Mesenchymal stem cell (in vitro differentiated cells and primary cell): ENCODE results near the gene GPR150.

Experiments used
- DNase-seq: peaks from one replicate; pipeline ENCODE4 v3.0.0-alpha.2; 2013
- H2AFZ ChIP-seq: one replicate; pipeline ENCODE4 v1.6.1; 2013; ENCODE audit warnings: low read depth, mild to moderate bottlenecking, control low read depth, inconsistent platforms, low read length, moderate library complexity
- H2AK5ac ChIP-seq: 2 replicates; pipeline ENCODE4 v1.6.1; 2013; ENCODE audit warnings: low read length, moderate library complexity, mild to moderate bottlenecking, inconsistent platforms; ENCODE audit not compliant: severe bottlenecking
- H2BK120ac ChIP-seq: one replicate; pipeline ENCODE4 v1.6.1; 2013; ENCODE audit warnings: low read depth, mild to moderate bottlenecking, inconsistent platforms, low read length, moderate library complexity
- H2BK12ac ChIP-seq, 2 experiments: one replicate each; pipeline ENCODE4 v1.6.1; 2013; ENCODE audit warnings: inconsistent platforms in 2 of 2, low read length in 2 of 2, mild to moderate bottlenecking in 2 of 2, moderate library complexity in 2 of 2, control low read depth in 1 of 2
- H2BK15ac ChIP-seq: one replicate; pipeline ENCODE4 v1.6.1; 2013; ENCODE audit warnings: mild to moderate bottlenecking, low read depth, inconsistent platforms; ENCODE audit not compliant: poor library complexity, severe bottlenecking
- H2BK5ac ChIP-seq: 2 replicates; pipeline ENCODE4 v1.6.1; 2013; ENCODE audit warnings: low read depth, mild to moderate bottlenecking, low read length, control low read depth, inconsistent platforms; ENCODE audit not compliant: poor library complexity, severe bottlenecking
- H3K14ac ChIP-seq, 2 experiments: one replicate each; pipeline ENCODE4 v1.6.1; 2013; ENCODE audit warnings: inconsistent platforms in 2 of 2, low read length in 2 of 2, control low read depth in 1 of 2, mild to moderate bottlenecking in 1 of 2, moderate library complexity in 1 of 2
- H3K18ac ChIP-seq, 2 experiments: one replicate each; pipeline ENCODE4 v1.6.1; 2013; ENCODE audit warnings: inconsistent platforms in 2 of 2, low read length in 2 of 2, control low read depth in 1 of 2, low read depth in 1 of 2, mild to moderate bottlenecking in 1 of 2
- H3K23ac ChIP-seq, 2 experiments: one replicate each; pipeline ENCODE4 v1.6.1; 2013; ENCODE audit warnings: inconsistent platforms in 2 of 2, low read length in 2 of 2, mild to moderate bottlenecking in 2 of 2, moderate library complexity in 2 of 2, control low read depth in 1 of 2
- H3K27ac ChIP-seq: 2 replicates; pipeline ENCODE4 v1.5.1; 2013; ENCODE audit warnings: mild to moderate bottlenecking, moderate library complexity, low read length, control low read depth, inconsistent platforms; ENCODE audit not compliant: poor library complexity, severe bottlenecking
- H3K27me3 ChIP-seq, 2 experiments: 2 replicates each; pipeline versions ENCODE4 v1.6.1 to v1.7.0; 2013; ENCODE audit warnings: low read length in 2 of 2, mild to moderate bottlenecking in 2 of 2, moderate library complexity in 2 of 2, control low read depth in 1 of 2, inconsistent platforms in 1 of 2; ENCODE audit not compliant: control insufficient read depth in 1 of 2, insufficient read depth in 1 of 2
- H3K36me3 ChIP-seq, 2 experiments: 2 replicates each; pipeline versions ENCODE4 v1.6.1 to v1.7.0; 2013; ENCODE audit warnings: low read length in 2 of 2, control low read depth in 1 of 2, inconsistent platforms in 1 of 2, low read depth in 1 of 2, mild to moderate bottlenecking in 1 of 2; ENCODE audit not compliant: insufficient read depth in 2 of 2, control insufficient read depth in 1 of 2
- H3K4ac ChIP-seq, 2 experiments: one replicate each; pipeline ENCODE4 v1.6.1; 2013; ENCODE audit warnings: inconsistent platforms in 2 of 2, low read length in 2 of 2, mild to moderate bottlenecking in 2 of 2, moderate library complexity in 2 of 2, control low read depth in 1 of 2, low read depth in 1 of 2
- H3K4me1 ChIP-seq: 2 replicates; pipeline ENCODE4 v1.6.1; 2013; ENCODE audit warnings: low read depth, low read length, control low read depth; ENCODE audit not compliant: control insufficient read depth, insufficient read depth
- H3K4me2 ChIP-seq: 2 replicates; pipeline ENCODE4 v1.6.1; 2013; ENCODE audit warnings: low read length, mild to moderate bottlenecking, inconsistent platforms; ENCODE audit not compliant: poor library complexity, severe bottlenecking
- H3K4me3 ChIP-seq, 2 experiments: 2 replicates each; pipeline versions ENCODE4 v1.5.1 to v1.7.0; 2013; ENCODE audit warnings: low read length in 2 of 2, mild to moderate bottlenecking in 2 of 2, control low read depth in 1 of 2, low read depth in 1 of 2; ENCODE audit not compliant: insufficient read depth in 1 of 2
- H3K79me1 ChIP-seq: replicated peaks from 2 replicates; pipeline ENCODE4 v1.6.1; 2013; ENCODE audit warnings: mild to moderate bottlenecking, control low read depth, low read length, inconsistent platforms; ENCODE audit not compliant: poor library complexity, severe bottlenecking
- H3K9ac ChIP-seq: 2 replicates; pipeline ENCODE4 v1.7.0; 2013; ENCODE audit warnings: mild to moderate bottlenecking, low read length, moderate library complexity
- H3K9me3 ChIP-seq: 2 replicates; pipeline ENCODE4 v1.7.0; 2013; ENCODE audit warnings: mild to moderate bottlenecking, low read length; ENCODE audit not compliant: control insufficient read depth
- H4K8ac ChIP-seq: one replicate; pipeline ENCODE4 v1.6.1; 2013; ENCODE audit warnings: inconsistent platforms, mild to moderate bottlenecking, low read length, moderate library complexity
- H4K91ac ChIP-seq: one replicate; pipeline ENCODE4 v1.6.1; 2013; ENCODE audit warnings: mild to moderate bottlenecking, low read length, inconsistent platforms
- WGBS: methylation state at CpG from one replicate; pipeline ENCODE4 v1.1.7; 2013; ENCODE audit warnings: mixed read lengths; 5-methylcytosine and 5-hydroxymethylcytosine counted together

The GPR150 gene

GRCh38 chr5:95638632-95639031 is 18.7 kb downstream of the GPR150 start:
- Histone ChIP-seq H3K4me2 (no peak overlapping the region), H3K9ac (no peak overlapping the region)
- WGBS: 93% methylated on average over 3 of the region's 3 CpGs

GRCh38 chr5:95641741-95642220 is 21.9 kb downstream of the GPR150 start:
- 85% methylated on average over 4 of the region's 5 CpGs for WGBS
- H2BK15ac ChIP-seq: no peak overlapping the region

More at GRCh38 chr5:95638632-95639031, 18.7 kb downstream of the GPR150 start:
- Histone ChIP-seq H3K27me3 (no peaks in the 10 kb centered on the region), H3K4ac (no peak overlapping the region), H3K23ac (no peak overlapping the region), H3K14ac (no peak overlapping the region), H2AK5ac (no peak overlapping the region), H3K4me1 (no peaks in the 10 kb centered on the region), H3K4me3 (no peak overlapping the region), H4K8ac (no peak overlapping the region), H2BK12ac (no peak overlapping the region), H2BK5ac (no peak overlapping the region), H3K9me3 (no peaks in the 10 kb centered on the region), H2BK15ac (no peak overlapping the region), H4K91ac (no peak overlapping the region), H3K79me1 (no peaks in the 10 kb centered on the region), H3K18ac (no peak overlapping the region), H3K27ac (no peak overlapping the region), H2BK120ac (no peak overlapping the region), H3K36me3 (no peaks in the 10 kb centered on the region), H2AFZ (no peak overlapping the region)
- no peak for DNase-seq

GRCh38 chr5:95643152-95643551 is 23.3 kb downstream of the GPR150 start:
- Histone ChIP-seq H3K4ac (no peak overlapping the region), H3K36me3 (no peaks in the 10 kb centered on the region), H3K79me1 (no peaks in the 10 kb centered on the region), H3K27ac (no peak overlapping the region), H3K23ac (no peak overlapping the region), H3K9ac (no peak overlapping the region), H3K9me3 (no peaks in the 10 kb centered on the region), H3K27me3 (no peaks in the 10 kb centered on the region), H3K14ac (no peak overlapping the region), H3K4me2 (no peak overlapping the region), H2BK5ac (no peak overlapping the region), H2BK15ac (no peak overlapping the region), H3K18ac (no peak overlapping the region), H2AFZ (no peak overlapping the region), H2BK120ac (no peak overlapping the region), H4K8ac (no peak overlapping the region), H2BK12ac (no peak overlapping the region), H3K4me1 (peaks cover 2% of the 10 kb centered on the region), H4K91ac (no peak overlapping the region), H2AK5ac (no peak overlapping the region), H3K4me3 (no peak overlapping the region)
- 92% methylated on average over 7 of the region's 7 CpGs for WGBS
- no peak for DNase-seq

More at GRCh38 chr5:95641741-95642220, 21.9 kb downstream of the GPR150 start:
- Histone ChIP-seq H3K9me3 (no peaks in the 10 kb centered on the region), H3K23ac (no peak overlapping the region), H2AK5ac (no peak overlapping the region), H4K8ac (no peak overlapping the region), H3K79me1 (no peaks in the 10 kb centered on the region), H3K4me3 (no peak overlapping the region), H3K36me3 (no peaks in the 10 kb centered on the region), H4K91ac (no peak overlapping the region), H3K4me2 (no peak overlapping the region), H3K18ac (no peak overlapping the region), H3K27ac (no peak overlapping the region), H2BK120ac (no peak overlapping the region), H3K27me3 (no peaks in the 10 kb centered on the region), H2BK5ac (no peak overlapping the region), H3K9ac (no peak overlapping the region), H2BK12ac (peak overlapping the region in 1 of 2 experiments; percentile 3), H3K4me1 (no peaks in the 10 kb centered on the region), H3K4ac (no peak overlapping the region), H3K14ac (no peak overlapping the region), H2AFZ (no peak overlapping the region)
- DNase-seq: peak; percentile 29

- no peaks in the 10 kb centered on the region for H3K9me3 ChIP-seq
- no peak overlapping the region for H2BK15ac ChIP-seq
- H4K8ac ChIP-seq: no peak overlapping the region
- no peaks in the 10 kb centered on the region for H3K79me1 ChIP-seq
- H3K9ac ChIP-seq: peak overlapping the region; percentile 69
- H3K4me1 ChIP-seq: peaks cover 2% of the 10 kb centered on the region
- H3K23ac ChIP-seq: no peak overlapping the region
- no peak overlapping the region for H2AK5ac ChIP-seq
- no peaks in the 10 kb centered on the region for H3K27me3 ChIP-seq
- H4K91ac ChIP-seq: no peak overlapping the region
- no peak overlapping the region for H2AFZ ChIP-seq
- no peak overlapping the region for H3K4me2 ChIP-seq
- no peak overlapping the region for H3K4me3 ChIP-seq
- H3K4ac ChIP-seq: no peak overlapping the region
- H3K36me3 ChIP-seq: no peaks in the 10 kb centered on the region
- no peak overlapping the region for H3K14ac ChIP-seq
- H2BK120ac ChIP-seq: no peak overlapping the region
- H2BK5ac ChIP-seq: no peak overlapping the region
- no peak overlapping the region for H3K18ac ChIP-seq
- 38% methylated on average over 4 of the region's 4 CpGs for WGBS
- peak; percentile 71 for DNase-seq
- peak overlapping the region in 1 of 2 experiments; percentile 70 for H2BK12ac ChIP-seq
- no peak overlapping the region for H3K27ac ChIP-seq
These were observed 24.6 kb downstream of the GPR150 start for GRCh38 chr5:95644351-95645042.
